Endothelial cell of umbilical vein (primary cell): ENCODE measurements around the gene CSNK1A1. TPM values are rescaled to one million over a fixed set of nuclear protein-coding genes. Genes with fewer than 3 reads are reported as not detected.
A peak's percentile ranks its signal among the peaks of the same experiment; 100 is the strongest.
"Not testable (repeated sequence)": the region's sequence is repeated elsewhere in the genome, so short reads cannot be mapped to it uniquely, and the experiment has no call there.

Experiments
- BruUV-seq: library from RNA; stranded (reverse); fragments of 400-500 nt; replicated peaks from 2 replicates; lab custom pipeline; 2021; lab: Mats Ljungman, UMichigan
- CTCF ChIA-PET: fragments of 300-600, 350-600 bp; sonication (Branson Sonifier 250); formaldehyde crosslinking; loops from one replicate; lab custom pipeline; 2021; ENCODE audit warnings: antibody characterized with exemption, inconsistent platforms; lab: Charles Lee
- POLR2A ChIA-PET: fragments of 300-600, 350-600 bp; sonication (Branson Sonifier 250); formaldehyde crosslinking; loops from one replicate; lab custom pipeline; 2021; ENCODE audit warnings: antibody characterized with exemption, inconsistent platforms; lab: Charles Lee
- DNase-seq: peaks from one replicate; pipeline ENCODE4 v3.0.0-alpha.2; 2011; ENCODE audit warnings: low read depth, low spot score
- FAIRE-seq: peaks from 2 replicates; lab custom pipeline; 2011; peaks lifted over from hg19 to GRCh38; lab: Jason Lieb, UNC
- H2AFZ ChIP-seq: 2 replicates; pipeline ENCODE4 v1.6.0; 2012; ENCODE audit warnings: low read depth, low read length, control low read depth, inconsistent platforms
- H3K27ac ChIP-seq: 2 replicates; pipeline ENCODE4 v1.5.1; 2011; ENCODE audit warnings: low read depth, mild to moderate bottlenecking, control low read depth, low read length, moderate library complexity; ENCODE audit not compliant: insufficient read depth
- H3K27me3 ChIP-seq, 2 experiments: 2 replicates each; pipeline versions ENCODE4 v1.6.0 to v1.6.1; 2011; ENCODE audit warnings: low read length in 2 of 2, mixed read lengths in 1 of 2; ENCODE audit not compliant: control insufficient read depth in 2 of 2, insufficient read depth in 2 of 2
- H3K36me3 ChIP-seq, 2 experiments: 2 replicates in 1 of 2; 3 replicates in 1 of 2; pipeline ENCODE4 v1.5.1; 2011; ENCODE audit warnings: low read length in 2 of 2, mild to moderate bottlenecking in 1 of 2, moderate library complexity in 1 of 2; ENCODE audit not compliant: control insufficient read depth in 2 of 2, insufficient read depth in 2 of 2; ENCODE audit errors: extremely low read depth in 1 of 2
- H3K4me1 ChIP-seq: 3 replicates; pipeline ENCODE4 v1.5.1; 2011; ENCODE audit warnings: mild to moderate bottlenecking, low read length; ENCODE audit not compliant: control insufficient read depth, insufficient read depth; ENCODE audit errors: extremely low read depth
- H3K4me2 ChIP-seq: 2 replicates; pipeline ENCODE4 v1.6.1; 2011; ENCODE audit warnings: low read length, control low read depth, mixed read lengths; ENCODE audit not compliant: insufficient read depth
- H3K4me3 ChIP-seq, 3 experiments: fragments of 200-600 bp in 1 of 3; sonication (generic), shearing (Covaris generic) in 1 of 3; replicated peaks in 1 of 3; 2 replicates each; pipeline ENCODE4 v1.5.1; 2011 to 2016; ENCODE audit warnings: control low read depth in 3 of 3, low read length in 3 of 3, mild to moderate bottlenecking in 2 of 3, inconsistent platforms in 1 of 3, low read depth in 1 of 3, moderate library complexity in 1 of 3; ENCODE audit not compliant: insufficient read depth in 1 of 3
- H3K79me2 ChIP-seq: 2 replicates; pipeline ENCODE4 v1.6.0; 2012; ENCODE audit warnings: low read length, inconsistent platforms; ENCODE audit not compliant: control insufficient read depth, insufficient read depth
- H3K9ac ChIP-seq: replicated peaks from 2 replicates; pipeline ENCODE3; 2011; ENCODE audit warnings: low read length, control low read depth; ENCODE audit not compliant: insufficient read depth; ENCODE audit errors: extremely low read depth
- H3K9me1 ChIP-seq: replicated peaks from 3 replicates; pipeline ENCODE4 v1.6.0; 2011; ENCODE audit warnings: mild to moderate bottlenecking, low read length; ENCODE audit not compliant: control insufficient read depth, insufficient read depth; ENCODE audit errors: extremely low read depth
- H3K9me3 ChIP-seq: replicated peaks from 2 replicates; pipeline ENCODE4 v1.5.1; 2012; ENCODE audit warnings: low read length, inconsistent platforms; ENCODE audit not compliant: control insufficient read depth, insufficient read depth
- H4K20me1 ChIP-seq: replicated peaks from 2 replicates; pipeline ENCODE3; 2011; ENCODE audit warnings: mild to moderate bottlenecking, low read length; ENCODE audit not compliant: control insufficient read depth, insufficient read depth; ENCODE audit errors: extremely low read depth
- CTCF ChIP-seq, 2 donors: IDR thresholded peaks; 1 replicate in 1 of 2; 2 replicates in 1 of 2; pipeline ENCODE4 v1.5.1; 2011; ENCODE audit warnings: low read length in 2 of 2, mild to moderate bottlenecking in 2 of 2, moderate library complexity in 2 of 2, control low read depth in 1 of 2, inconsistent platforms in 1 of 2, low read depth in 1 of 2; ENCODE audit not compliant: insufficient read depth in 1 of 2; ENCODE audit errors: extremely low read depth in 1 of 2
- GATA2 ChIP-seq: IDR thresholded peaks from 2 replicates; pipeline ENCODE4 v1.7.0; 2011; ENCODE audit warnings: low read depth, mild to moderate bottlenecking, moderate library complexity, mixed read lengths, low read length; ENCODE audit not compliant: insufficient read length, insufficient read depth
- dilution Hi-C: fragments of 300-500 bp; cut with MboI; formaldehyde crosslinking; loops from one replicate; pipeline ENCODE4 v1.15.0; 2019; ENCODE audit warnings: low sequenced_read_pairs; ENCODE audit not compliant: extremely low pct_ligation_motif_present
- intact Hi-C: fragments of 100-400 bp; cut with micrococcal nuclease; formaldehyde crosslinking; loops from one replicate; pipeline ENCODE4 v1.10.0; 2022
- polyA plus RNA-seq, 4 experiments: library from polyadenylated mRNA; depleted of rRNA in 3 of 4; stranded (reverse) in 3 of 4; unstranded in 1 of 4; fragments of >200 nt; gene quantifications; 2 replicates each; pipeline versions ENCODE4 v1.2.1 to v1.2.3, GENCODE V29; 2011 to 2012; ENCODE audit warnings: missing spikeins in 1 of 4
- total RNA-seq: library from RNA; stranded (reverse); gene quantifications from 2 replicates; pipeline ENCODE4 v1.2.3, GENCODE V29; 2021
- TF ChIP-seq, protein P1 (sequence below): IDR thresholded peaks from 2 replicates; pipeline ENCODE4 v1.6.1; 2011; ENCODE audit not compliant: insufficient read depth, insufficient read length

Gene CSNK1A1
- total and polyA plus RNA-seq, 2 donors (not counting 3 experiments of a cell fraction or from before 2014, with no cell fraction given) = 74.1 to 253 TPM

DNA sequence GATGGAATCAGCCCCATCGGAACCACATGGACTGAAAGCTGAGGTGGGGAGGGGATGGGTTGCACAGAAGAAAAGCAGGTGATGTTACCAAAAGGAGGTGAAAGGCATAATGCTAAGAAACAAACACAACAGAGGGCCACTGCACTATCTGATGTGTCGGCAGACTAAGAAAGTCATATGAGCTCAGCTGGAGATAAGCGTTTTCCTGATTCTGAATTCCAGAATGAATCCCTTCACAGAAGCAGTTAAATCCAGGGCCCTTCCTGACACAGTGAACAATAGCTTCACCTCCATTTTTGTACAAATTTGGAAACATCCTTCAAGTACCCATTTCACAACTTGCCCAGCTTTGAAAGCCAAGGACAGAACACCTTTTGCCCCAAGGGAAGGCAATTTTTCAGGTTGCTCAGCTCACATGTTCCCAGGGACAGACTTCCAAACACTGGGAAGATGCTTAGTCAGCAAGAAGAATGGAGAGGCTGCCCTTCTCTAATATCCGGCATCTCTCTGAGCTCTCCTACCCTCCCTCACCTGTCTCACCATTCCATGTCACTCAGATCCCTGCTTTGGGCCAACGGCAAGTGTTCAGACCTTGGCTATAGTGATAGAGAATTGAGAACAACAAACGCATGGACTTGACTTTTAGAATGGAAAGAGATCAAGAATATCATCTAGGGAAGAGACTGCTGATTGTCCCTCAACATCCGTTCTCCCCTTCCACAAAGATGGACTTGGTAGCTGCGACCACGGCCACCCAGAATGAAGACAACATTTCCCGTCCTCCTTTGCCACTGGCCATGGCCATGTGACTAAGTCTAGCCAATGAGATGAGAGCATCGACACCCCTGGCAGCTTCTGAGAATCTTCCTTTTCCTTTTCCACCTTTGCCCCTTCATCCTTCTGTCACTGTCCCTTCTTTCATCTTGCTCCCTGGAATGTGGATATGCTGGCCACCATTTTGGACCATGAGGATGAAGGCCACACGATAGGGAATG lies 103.6 kb downstream of the CSNK1A1 start:
- Histone ChIP-seq H4K20me1 (no peaks in the 10 kb centered on the region), H3K4me1 (peaks cover 52% of the 10 kb centered on the region), H3K9me3 (no peaks in the 10 kb centered on the region), H3K9ac (no peak overlapping the region), H3K9me1 (no peaks in the 10 kb centered on the region), H3K27me3 (no peaks in the 10 kb centered on the region), H3K4me2 (no peak overlapping the region), H3K79me2 (no peaks in the 10 kb centered on the region), H3K27ac (peak overlapping the region; percentile 51), H2AFZ (peak overlapping the region; percentile 81), H3K4me3 (no peak overlapping the region), H3K36me3 (no peaks in the 10 kb centered on the region)
- BruUV-seq = no TSS peak
- ChIA-PET POLR2A (interaction anchor here (0.6 to 0.7 kb wide), 2 partner anchors 48 to 52 kb away, joined by 6 read pairs; no protein-coding TSS in a partner anchor), CTCF (interaction anchor here (0.8 to 4.4 kb wide), 12 partner anchors 8 to 170 kb away, joined by 3 to 26 read pairs (median 4); partner anchors contain the start of gene CSNK1A1)
- intact Hi-C loops (no loop called here), dilution Hi-C loops (no loop called here)
- TF ChIP-seq, protein P1, sequence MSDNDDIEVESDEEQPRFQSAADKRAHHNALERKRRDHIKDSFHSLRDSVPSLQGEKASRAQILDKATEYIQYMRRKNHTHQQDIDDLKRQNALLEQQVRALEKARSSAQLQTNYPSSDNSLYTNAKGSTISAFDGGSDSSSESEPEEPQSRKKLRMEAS = no peak
- peak; percentile 23 for TF ChIP-seq GATA2
- TF ChIP-seq CTCF (IDR thresholded peaks at IDR 0.05; ENCODE audit: extremely low read depth in 1 of 2, insufficient read depth in 1 of 2, low read depth in 1 of 2, low read length in 2 of 2) = no peak
- DNase-seq (peak; percentile 64), FAIRE-seq (peak; percentile 58)

- Histone ChIP-seq H3K27ac (peak overlapping the region; percentile 51), H3K4me1 (peaks cover 44% of the 10 kb centered on the region)
- POLR2A ChIA-PET = interaction anchor here (0.6 kb wide), 1 partner anchor 53 kb away, joined by 6 read pairs; no protein-coding TSS in a partner anchor
- H3K9me1 ChIP-seq, FAIRE-seq, BruUV-seq, H3K9me3 ChIP-seq, H2AFZ ChIP-seq, H3K36me3 ChIP-seq, DNase-seq, H3K4me2 ChIP-seq, H3K4me3 ChIP-seq, H3K27me3 ChIP-seq, dilution Hi-C loops, H3K9ac ChIP-seq, intact Hi-C loops, H4K20me1 ChIP-seq, H3K79me2 ChIP-seq: not testable (repeated sequence)
- CTCF ChIA-PET = interaction anchor here (0.8 to 4.4 kb wide), 13 partner anchors 12 to 171 kb away, joined by 3 to 26 read pairs (median 4); no protein-coding TSS in a partner anchor
Observed at GRCh38 chr5:149446794-149447193, 104.4 kb downstream of the CSNK1A1 start.
